NT2/D1 (cell line): ENCODE measurements around the gene HIRA.
"Not testable (repeated sequence)": the region's sequence is repeated elsewhere in the genome, so short reads cannot be mapped to it uniquely, and the experiment has no call there.

ENCODE experiments used
- DNase-seq: peaks from one replicate; pipeline ENCODE4 v3.0.0-alpha.2; 2011; ENCODE audit warnings: low read depth, low spot score
- H3K27me3 ChIP-seq: 2 replicates; pipeline ENCODE4 v1.6.0; 2011; ENCODE audit warnings: mild to moderate bottlenecking; ENCODE audit not compliant: insufficient read length, insufficient read depth
- H3K36me3 ChIP-seq: 2 replicates; pipeline ENCODE4 v1.6.1; 2011; ENCODE audit warnings: mild to moderate bottlenecking, low read length, mixed read lengths; ENCODE audit not compliant: insufficient read depth, insufficient read length
- H3K4me1 ChIP-seq: 2 replicates; pipeline ENCODE4 v1.5.1; 2011; ENCODE audit not compliant: insufficient read depth, insufficient read length
- H3K4me3 ChIP-seq: 2 replicates; pipeline ENCODE4 v1.5.1; 2011; ENCODE audit warnings: low read depth; ENCODE audit not compliant: insufficient read length
- H3K9ac ChIP-seq: 2 replicates; pipeline ENCODE4 v1.6.0; 2011; ENCODE audit warnings: low read depth; ENCODE audit not compliant: insufficient read length
- H3K9me3 ChIP-seq: 2 replicates; pipeline ENCODE4 v1.5.1; 2011; ENCODE audit warnings: mild to moderate bottlenecking, low read length; ENCODE audit not compliant: insufficient read depth
- SUZ12 ChIP-seq: IDR thresholded peaks from 2 replicates; pipeline ENCODE4 v1.6.1; 2011; ENCODE audit not compliant: insufficient read length, insufficient read depth; ENCODE audit errors: extremely low read depth
- YY1 ChIP-seq: IDR thresholded peaks from 2 replicates; pipeline ENCODE4 v1.6.1; 2011; ENCODE audit not compliant: insufficient read length, insufficient read depth
- ZNF274 ChIP-seq: IDR thresholded peaks from 2 replicates; pipeline ENCODE4 v1.6.1; 2011; ENCODE audit warnings: mild to moderate bottlenecking, low read depth, low read length

Gene HIRA

DNA sequence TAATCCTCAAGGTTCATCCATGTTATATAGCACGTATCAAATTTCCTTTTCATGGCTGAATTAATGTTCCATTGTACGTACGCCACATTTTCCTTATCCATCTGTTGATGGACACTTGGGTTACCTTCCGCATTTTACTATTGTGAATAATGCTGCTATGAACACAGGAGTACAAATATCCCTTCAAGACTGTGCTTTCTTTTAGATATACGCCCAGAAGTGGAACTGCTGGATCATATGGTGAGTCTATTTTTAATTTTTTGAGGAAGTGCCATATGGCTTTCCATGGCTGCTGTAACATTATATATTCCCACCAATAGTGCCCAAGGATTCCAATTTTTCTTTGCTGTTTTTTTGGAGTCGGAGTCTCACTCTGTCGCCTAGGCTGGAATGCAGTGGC, 6.8 kb upstream of the HIRA start:
- H3K36me3 ChIP-seq = peaks cover 39% of the 10 kb centered on the region
- DNase-seq = no peak
- TF ChIP-seq YY1 = no peak
- no peak for TF ChIP-seq ZNF274
- TF ChIP-seq SUZ12 = no peak
- H3K9me3 ChIP-seq = no peaks in the 10 kb centered on the region
- no peak overlapping the region for H3K9ac ChIP-seq
- no peaks in the 10 kb centered on the region for H3K4me1 ChIP-seq
- no peaks in the 10 kb centered on the region for H3K27me3 ChIP-seq
- no peak overlapping the region for H3K4me3 ChIP-seq

DNA sequence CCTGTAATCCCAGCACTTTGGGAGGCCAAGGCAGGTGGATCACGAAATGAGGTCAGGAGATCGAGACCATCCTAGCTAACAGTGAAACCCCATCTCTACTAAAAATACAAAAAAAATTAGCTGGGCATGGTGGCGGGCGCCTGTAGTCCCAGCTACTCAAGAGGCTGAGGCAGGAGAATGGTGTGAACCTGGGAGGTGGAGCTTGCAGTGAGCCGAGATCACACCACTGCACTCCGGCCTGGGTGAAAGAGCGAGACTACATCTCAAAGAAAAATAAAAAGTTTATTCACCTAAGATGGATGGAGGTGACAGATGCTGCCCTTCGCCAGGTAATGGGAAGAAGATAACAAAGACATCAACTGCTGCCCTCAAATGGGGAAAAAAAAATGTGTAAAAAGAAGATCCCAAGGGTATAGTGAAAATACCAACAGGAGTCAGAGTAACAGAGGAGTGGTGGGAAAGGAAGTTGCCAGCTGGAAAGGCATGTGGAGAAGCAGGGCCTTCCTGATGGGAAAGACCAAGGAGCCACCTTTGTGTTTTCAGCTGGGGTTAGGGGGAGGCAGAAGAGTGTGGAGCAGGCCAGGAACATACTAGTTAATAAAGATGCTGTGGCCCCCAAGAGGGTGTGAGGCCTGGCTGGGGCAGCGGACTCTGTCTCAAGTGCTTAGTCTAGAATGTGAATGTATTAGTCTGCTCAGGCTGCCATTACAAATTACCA, 5.1 kb upstream of the HIRA start:
- H3K4me1 ChIP-seq, H3K9ac ChIP-seq, H3K4me3 ChIP-seq, DNase-seq, H3K27me3 ChIP-seq, H3K9me3 ChIP-seq: not testable (repeated sequence)
- peaks cover 32% of the 10 kb centered on the region for H3K36me3 ChIP-seq

DNA sequence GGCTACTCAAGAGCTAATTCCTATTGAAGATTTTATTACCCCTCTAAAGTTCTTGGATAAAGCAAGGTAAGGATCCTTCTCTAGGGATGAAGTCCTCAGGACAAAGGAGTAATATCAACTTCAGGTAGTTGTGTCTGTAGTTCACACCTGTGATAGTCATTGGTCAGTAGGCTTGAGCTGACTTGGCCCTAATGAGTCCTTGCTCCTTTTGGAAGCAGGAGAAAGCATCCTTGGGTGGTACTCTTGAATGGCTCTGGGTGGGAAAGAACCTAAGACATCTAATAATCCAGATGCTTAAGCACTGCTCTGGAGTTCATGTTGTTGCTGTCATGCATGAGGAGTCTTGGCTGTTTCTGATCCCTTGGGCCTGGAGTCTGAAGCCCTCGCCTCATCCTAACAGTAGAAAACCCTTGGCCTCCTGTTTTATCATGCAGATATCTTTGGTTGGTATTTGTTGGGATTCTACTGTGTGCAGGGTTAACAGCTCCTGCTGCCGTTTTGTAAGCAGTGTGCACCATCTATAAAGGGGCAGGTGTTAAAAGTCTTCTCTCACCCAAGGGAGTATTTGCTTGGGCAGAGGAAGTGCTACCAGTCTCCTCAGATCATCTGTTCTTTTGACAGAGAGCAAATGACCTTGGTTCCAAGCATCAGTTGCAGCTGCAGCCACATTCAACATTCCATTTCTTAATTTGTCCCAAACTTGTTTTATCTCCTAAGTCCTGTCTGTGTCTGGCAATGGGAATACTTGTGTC, 3.5 kb upstream of the HIRA start:
- peaks cover 25% of the 10 kb centered on the region for H3K36me3 ChIP-seq
- H3K9ac ChIP-seq = no peak overlapping the region
- no peak overlapping the region for H3K4me3 ChIP-seq
- H3K4me1 ChIP-seq = peaks cover 2% of the 10 kb centered on the region
- no peak for TF ChIP-seq YY1
- no peak for TF ChIP-seq ZNF274
- no peak for TF ChIP-seq SUZ12
- H3K9me3 ChIP-seq = no peaks in the 10 kb centered on the region
- DNase-seq = no peak
- H3K27me3 ChIP-seq = no peaks in the 10 kb centered on the region

DNA sequence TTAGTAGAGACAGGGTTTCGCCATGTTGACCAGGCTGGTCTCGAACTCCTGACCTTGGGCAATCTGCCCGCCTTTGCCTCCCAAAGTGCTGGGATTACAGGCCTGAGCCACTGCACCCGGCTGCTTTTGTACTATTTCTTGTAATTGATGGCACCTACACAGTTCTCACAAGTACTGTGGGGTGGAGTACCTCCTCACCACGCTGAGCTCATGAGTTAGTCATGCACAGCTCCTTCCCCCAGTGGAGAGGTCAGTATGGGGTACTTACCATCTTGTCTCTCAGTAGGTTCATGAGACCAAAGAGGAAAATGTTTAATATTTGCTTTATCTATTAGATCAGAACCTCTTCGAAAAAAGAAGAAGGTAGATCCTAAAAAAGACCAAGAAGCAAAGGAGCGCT, 2.9 kb upstream of the HIRA start:
- DNase-seq = no peak
- Histone ChIP-seq H3K4me1 (peaks cover 2% of the 10 kb centered on the region), H3K9ac (no peak overlapping the region), H3K4me3 (no peak overlapping the region), H3K36me3 (peaks cover 29% of the 10 kb centered on the region), H3K27me3 (no peaks in the 10 kb centered on the region), H3K9me3 (no peaks in the 10 kb centered on the region)
- TF ChIP-seq SUZ12 (no peak), YY1 (no peak), ZNF274 (no peak)

DNA sequence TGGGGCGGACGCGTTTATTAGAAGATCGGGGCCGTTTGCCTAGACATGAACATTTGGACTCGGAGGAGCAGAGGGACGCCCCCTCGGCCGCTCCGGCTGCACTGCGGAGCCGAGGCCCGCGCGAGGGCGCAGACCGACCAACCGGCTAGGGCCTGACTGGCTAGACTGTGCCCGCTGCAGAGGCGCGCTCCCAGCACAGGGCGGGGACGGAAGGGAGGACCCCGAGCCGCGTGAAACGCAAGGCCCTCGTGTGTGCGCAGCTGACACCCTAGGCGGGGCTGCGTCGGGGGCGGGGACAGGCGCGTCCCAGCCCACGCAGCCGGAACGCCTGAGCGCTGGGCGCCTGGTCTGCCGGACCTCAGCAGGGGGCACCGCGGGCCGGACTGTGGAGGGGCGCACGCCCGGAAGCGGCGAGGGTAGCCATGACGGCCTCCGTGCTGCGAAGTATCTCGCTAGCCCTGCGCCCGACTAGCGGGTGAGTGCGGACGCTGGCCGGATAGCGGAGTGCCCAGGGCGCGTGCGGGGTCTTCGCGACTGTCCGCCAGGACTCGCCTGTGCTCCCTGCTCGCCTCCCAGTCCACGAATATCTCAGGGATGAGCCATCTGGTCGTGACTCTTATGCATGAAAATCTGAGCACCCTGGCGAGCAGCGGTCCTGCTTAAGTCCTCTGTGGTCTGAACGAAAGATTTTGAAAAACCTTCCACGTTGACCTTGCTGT, 759 bp upstream of the HIRA start, which contains the start of gene MRPL40:
Gene MRPL40 (plus strand): TSS at position 413 of the 719 bp plus-strand sequence. CDS start 10 bp downstream, at position 423.
- H3K4me1 ChIP-seq = peaks cover 2% of the 10 kb centered on the region
- peak; percentile 25 for TF ChIP-seq YY1
- no peak for TF ChIP-seq SUZ12
- DNase-seq = no peak

DNA sequence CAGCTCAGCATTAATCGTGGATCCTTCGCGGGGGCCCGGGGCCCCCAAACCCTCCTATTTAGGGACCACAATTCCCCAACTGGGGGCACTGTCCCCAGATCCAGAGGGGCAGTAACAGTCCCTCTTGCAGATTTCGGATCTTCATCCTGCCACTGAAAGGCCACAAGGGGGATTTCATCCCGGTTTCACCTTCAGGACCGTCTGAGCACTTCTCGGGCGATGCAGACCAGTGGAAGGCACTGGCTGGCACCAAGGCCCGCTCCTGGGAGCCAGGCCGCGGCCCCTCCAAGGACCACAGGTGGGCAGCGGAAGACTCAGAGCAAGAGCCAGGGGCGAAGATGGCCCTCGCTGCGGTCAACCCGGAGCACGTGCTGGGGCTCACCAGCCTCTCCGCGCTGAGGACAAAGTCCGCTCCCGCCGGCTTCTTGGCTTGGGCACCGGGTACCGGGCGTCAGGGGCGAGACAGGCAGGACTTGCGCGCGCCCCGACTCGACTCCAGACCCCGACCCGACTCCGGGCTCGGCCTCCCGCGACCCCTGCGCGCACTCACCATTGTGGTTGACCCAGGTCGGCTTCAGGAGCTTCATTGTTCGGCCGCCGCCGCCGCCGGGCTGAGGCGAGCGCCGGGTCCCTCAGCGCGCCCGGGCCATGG, 517 bp downstream of the HIRA start:
- peak overlapping the region; percentile 94 for H3K4me3 ChIP-seq

More for the DNA sequence above, 759 bp upstream of the HIRA start, which contains the start of gene MRPL40:
- Histone ChIP-seq H3K36me3 (peaks cover 37% of the 10 kb centered on the region), H3K4me3 (peak within 1 kb of the TSS; percentile 94), H3K9ac (peak within 1 kb of the TSS; percentile 97), H3K9me3 (no peaks in the 10 kb centered on the region), H3K27me3 (no peaks in the 10 kb centered on the region)

More for the DNA sequence above, 517 bp downstream of the HIRA start:
- TF ChIP-seq SUZ12 = no peak
- TF ChIP-seq ZNF274 = no peak
- no peak for TF ChIP-seq YY1
- H3K9ac ChIP-seq = peak overlapping the region; percentile 94
- peaks cover 2% of the 10 kb centered on the region for H3K4me1 ChIP-seq
- H3K9me3 ChIP-seq = no peaks in the 10 kb centered on the region
- H3K27me3 ChIP-seq = no peaks in the 10 kb centered on the region
- DNase-seq = no peak
- H3K36me3 ChIP-seq = peaks cover 48% of the 10 kb centered on the region
